H1 (cell line): ENCODE results near the gene CTBP2. TPM values are rescaled to one million over a fixed set of nuclear protein-coding genes. Genes with fewer than 3 reads are reported as not detected.

Experiments used
- CTCF ChIA-PET: fragments of 300-600 bp; sonication (Branson Sonifier 250); formaldehyde crosslinking; loops from one replicate; lab custom pipeline; 2021; ENCODE audit not compliant: partially characterized antibody; lab: Charles Lee
- POLR2A ChIA-PET: fragments of 300-600 bp; sonication (Branson Sonifier 250); formaldehyde crosslinking; loops from one replicate; lab custom pipeline; 2021; ENCODE audit warnings: inconsistent platforms; ENCODE audit not compliant: partially characterized antibody; lab: Charles Lee
- DNase-seq, 2 experiments: peaks; one replicate each; pipeline versions ENCODE4 v3.0.0 to v3.0.0-alpha.2; 2010 to 2022; ENCODE audit warnings: low spot score in 2 of 2, low read depth in 1 of 2, mixed read lengths in 1 of 2
- FAIRE-seq: peaks from 2 replicates; lab custom pipeline; 2011; peaks lifted over from hg19 to GRCh38; lab: Jason Lieb, UNC
- H2AFZ ChIP-seq: 2 replicates; pipeline ENCODE4 v1.8.1; 2012; ENCODE audit warnings: low read length, inconsistent platforms
- H2AK5ac ChIP-seq: 2 replicates; pipeline ENCODE4 v1.6.1; 2013; ENCODE audit warnings: low read depth, low read length
- H2BK120ac ChIP-seq: replicated peaks from 2 replicates; pipeline ENCODE3; 2013; ENCODE audit warnings: low read depth, low read length, inconsistent platforms
- H2BK12ac ChIP-seq: 2 replicates; pipeline ENCODE4 v1.6.1; 2013; ENCODE audit warnings: low read depth, low read length
- H2BK15ac ChIP-seq: 2 replicates; pipeline ENCODE4 v1.6.1; 2013; ENCODE audit warnings: low read length
- H2BK20ac ChIP-seq: 2 replicates; pipeline ENCODE4 v1.6.1; 2013; ENCODE audit warnings: low read length
- H2BK5ac ChIP-seq: 2 replicates; pipeline ENCODE4 v1.6.1; 2013; ENCODE audit warnings: low read depth, low read length
- H3K14ac ChIP-seq: 2 replicates; pipeline ENCODE4 v1.6.1; 2013; ENCODE audit warnings: inconsistent platforms; ENCODE audit not compliant: insufficient read length
- H3K18ac ChIP-seq: 2 replicates; pipeline ENCODE4 v1.6.1; 2013; ENCODE audit warnings: low read length; ENCODE audit errors: extremely low read depth
- H3K23ac ChIP-seq: 2 replicates; pipeline ENCODE4 v1.6.1; 2013; ENCODE audit warnings: inconsistent platforms; ENCODE audit not compliant: insufficient read length
- H3K23me2 ChIP-seq: 2 replicates; pipeline ENCODE4 v1.6.1; 2013; ENCODE audit warnings: low read depth, low read length
- H3K27ac ChIP-seq: 2 replicates; pipeline ENCODE4 v1.6.1; 2011; ENCODE audit warnings: low read depth, low read length, inconsistent platforms
- H3K27me3 ChIP-seq, 4 experiments: replicated peaks in 1 of 4; 1 replicate in 1 of 4; 2 replicates in 3 of 4; pipeline versions ENCODE4 v1.6.1 to v1.8.1; 2011 to 2013; ENCODE audit warnings: low read length in 3 of 4, mild to moderate bottlenecking in 3 of 4, inconsistent platforms in 2 of 4, mixed read lengths in 2 of 4, moderate library complexity in 1 of 4; ENCODE audit not compliant: control insufficient read depth in 3 of 4, insufficient read depth in 3 of 4; ENCODE audit errors: extremely low read depth in 1 of 4
- H3K36me3 ChIP-seq, 4 experiments: 2 replicates each; pipeline versions ENCODE4 v1.6.1 to v1.8.1; 2011 to 2013; ENCODE audit warnings: mild to moderate bottlenecking in 4 of 4, low read length in 3 of 4, moderate library complexity in 2 of 4, control low read depth in 1 of 4, inconsistent platforms in 1 of 4; ENCODE audit not compliant: insufficient read depth in 4 of 4, control insufficient read depth in 2 of 4
- H3K4ac ChIP-seq: replicated peaks from 2 replicates; pipeline ENCODE3; 2013; ENCODE audit warnings: low read length, low read depth, mixed read lengths, inconsistent platforms; ENCODE audit not compliant: insufficient read length
- H3K4me1 ChIP-seq, 4 experiments: replicated peaks in 1 of 4; 1 replicate in 1 of 4; 2 replicates in 3 of 4; pipeline versions ENCODE4 v1.6.1 to v1.8.1; 2011 to 2013; ENCODE audit warnings: low read length in 3 of 4, inconsistent platforms in 2 of 4, mixed read lengths in 1 of 4; ENCODE audit not compliant: insufficient read depth in 4 of 4, control insufficient read depth in 3 of 4
- H3K4me2 ChIP-seq, 2 experiments: 2 replicates each; pipeline versions ENCODE4 v1.6.1 to v1.8.1; 2011 to 2013; ENCODE audit warnings: low read depth in 2 of 2, low read length in 2 of 2, control low read depth in 1 of 2, inconsistent platforms in 1 of 2, mild to moderate bottlenecking in 1 of 2; ENCODE audit not compliant: insufficient read depth in 1 of 2
- H3K4me3 ChIP-seq, 4 experiments: fragments of 200-600, 300-600 bp in 1 of 4; sonication (generic), shearing (Covaris generic), sonication (Bioruptor Twin) in 1 of 4; 2 replicates each; pipeline versions ENCODE4 v1.5.1 to v1.8.1; 2011 to 2016; ENCODE audit warnings: low read length in 4 of 4, low read depth in 3 of 4, control low read depth in 2 of 4, inconsistent platforms in 2 of 4, mild to moderate bottlenecking in 2 of 4, mixed read lengths in 1 of 4, moderate library complexity in 1 of 4; ENCODE audit not compliant: insufficient read depth in 2 of 4; ENCODE audit errors: extremely low read depth in 1 of 4
- H3K56ac ChIP-seq: replicated peaks from 2 replicates; pipeline ENCODE3; 2013; ENCODE audit warnings: low read depth, mild to moderate bottlenecking, mixed read lengths, low read length, inconsistent platforms; ENCODE audit not compliant: insufficient read length
- H3K79me1 ChIP-seq: 2 replicates; pipeline ENCODE4 v1.6.1; 2013; ENCODE audit warnings: low read depth, low read length, control low read depth
- H3K79me2 ChIP-seq, 2 experiments: 2 replicates each; pipeline versions ENCODE4 v1.6.1 to v1.8.1; 2012 to 2013; ENCODE audit warnings: low read length in 2 of 2, mild to moderate bottlenecking in 2 of 2, inconsistent platforms in 1 of 2; ENCODE audit not compliant: insufficient read depth in 2 of 2, control insufficient read depth in 1 of 2
- H3K9ac ChIP-seq, 4 experiments: replicated peaks in 1 of 4; 1 replicate in 1 of 4; 2 replicates in 3 of 4; pipeline versions ENCODE4 v1.6.1 to v1.8.1; 2011 to 2013; ENCODE audit warnings: low read depth in 3 of 4, low read length in 3 of 4, control low read depth in 2 of 4, mild to moderate bottlenecking in 2 of 4, moderate library complexity in 2 of 4, inconsistent platforms in 1 of 4; ENCODE audit errors: extremely low read depth in 1 of 4
- H3K9me3 ChIP-seq, 2 experiments: 2 replicates each; pipeline versions ENCODE4 v1.6.1 to v1.8.1; 2012 to 2013; ENCODE audit warnings: mild to moderate bottlenecking in 2 of 2, moderate library complexity in 2 of 2, control low read depth in 1 of 2, inconsistent platforms in 1 of 2, low read depth in 1 of 2, low read length in 1 of 2, mixed read lengths in 1 of 2; ENCODE audit not compliant: insufficient read depth in 2 of 2
- H4K20me1 ChIP-seq, 2 experiments: replicated peaks in 1 of 2; 2 replicates each; pipeline versions ENCODE3 to v1.8.1; 2011 to 2013; ENCODE audit warnings: inconsistent platforms in 2 of 2, low read length in 2 of 2, mild to moderate bottlenecking in 1 of 2; ENCODE audit not compliant: insufficient read depth in 2 of 2, control insufficient read depth in 1 of 2
- H4K5ac ChIP-seq: 2 replicates; pipeline ENCODE4 v1.6.1; 2013; ENCODE audit warnings: low read length, low read depth, mixed read lengths, inconsistent platforms; ENCODE audit not compliant: insufficient read length
- H4K8ac ChIP-seq: 2 replicates; pipeline ENCODE4 v1.8.0; 2013; ENCODE audit warnings: mild to moderate bottlenecking, moderate library complexity, low read length, inconsistent platforms; ENCODE audit not compliant: insufficient read depth; ENCODE audit errors: extremely low read depth
- H4K91ac ChIP-seq: replicated peaks from 2 replicates; pipeline ENCODE3; 2013; ENCODE audit warnings: low read length, mixed read lengths, inconsistent platforms; ENCODE audit not compliant: insufficient read length
- CHD2 ChIP-seq: IDR thresholded peaks from 2 replicates; pipeline ENCODE4 v1.6.1; 2012; ENCODE audit warnings: low read length, improper control_type of control experiment
- EP300 ChIP-seq, 2 experiments: IDR thresholded peaks; 1 replicate in 1 of 2; 2 replicates in 1 of 2; pipeline ENCODE4 v1.6.1; 2011 to 2012; ENCODE audit warnings: low read depth in 2 of 2, low read length in 2 of 2, mild to moderate bottlenecking in 2 of 2, borderline replicate concordance in 1 of 2, inconsistent platforms in 1 of 2, moderate library complexity in 1 of 2
- KDM4A ChIP-seq: IDR thresholded peaks from one replicate; pipeline ENCODE4 v1.7.1; 2012; ENCODE audit warnings: low read depth, mild to moderate bottlenecking, moderate library complexity, low read length, inconsistent platforms; ENCODE audit not compliant: severe bottlenecking
- PHF8 ChIP-seq: fragments of 200-600 bp; sonication (generic); conservative IDR thresholded peaks from 2 replicates; pipeline ENCODE4 v1.7.1; 2012; ENCODE audit warnings: low read depth, mild to moderate bottlenecking, inconsistent platforms, low read length, moderate library complexity
- RBBP5 ChIP-seq: IDR thresholded peaks from 2 replicates; pipeline ENCODE4 v1.7.1; 2012; ENCODE audit warnings: low read depth, mild to moderate bottlenecking, inconsistent platforms, low read length, moderate library complexity, borderline replicate concordance
- SAP30 ChIP-seq: fragments of 300-600 bp; sonication (generic); IDR thresholded peaks from 2 replicates; pipeline ENCODE4 v1.7.1; 2012; ENCODE audit warnings: low read length, moderate library complexity, mild to moderate bottlenecking, inconsistent platforms; ENCODE audit not compliant: insufficient read depth, insufficient replicate concordance
- SIRT6 ChIP-seq: IDR thresholded peaks from one replicate; pipeline ENCODE4 v1.7.1; 2012; ENCODE audit warnings: low read length, inconsistent platforms
- SIX5 ChIP-seq: IDR thresholded peaks from 2 replicates; pipeline ENCODE4 v1.6.1; 2011; ENCODE audit warnings: mild to moderate bottlenecking, low read depth, low read length
- SP1 ChIP-seq: IDR thresholded peaks from 2 replicates; pipeline ENCODE4 v1.6.1; 2011; ENCODE audit warnings: low read depth, low read length
- WGBS, 2 experiments: shearing (Covaris generic) in 1 of 2; methylation state at CpG; one replicate each; pipeline versions ENCODE4 v1.1.6 to v1.1.7; 2013 to 2015; ENCODE audit warnings: low lambda C conversion rate in 2 of 2, mixed read lengths in 2 of 2, inconsistent platforms in 1 of 2, low coverage in 1 of 2, missing lambda C conversion rate in 1 of 2; ENCODE audit not compliant: insufficient replicate concordance in 2 of 2, insufficient coverage in 1 of 2, insufficient read length in 1 of 2; ENCODE audit errors: extremely low coverage in 1 of 2, missing lambda C conversion rate in 1 of 2; 5-methylcytosine and 5-hydroxymethylcytosine counted together
- polyA plus RNA-seq, 7 experiments: library from polyadenylated mRNA; depleted of rRNA in 3 of 7; stranded (reverse) in 5 of 7; unstranded in 2 of 7; fragments of >200 nt in 5 of 7; fragments of 200-250 nt in 2 of 7; gene quantifications; 1 replicate in 5 of 7; 2 replicates in 1 of 7; 4 replicates in 1 of 7; pipeline versions ENCODE4 v1.2.1 to v1.2.3, GENCODE V29; 2011 to 2013; ENCODE audit warnings: missing spikeins in 2 of 7, mixed read lengths in 2 of 7
- total RNA-seq: library from RNA; stranded (reverse); fragmentation: NEBNext Ultra II Directional; extraction: Animal tissue kit (Norgen Biotek cat#: 25700); gene quantifications from 2 replicates; pipeline ENCODE4 v1.2.1, GENCODE V29; 2021
- TF ChIP-seq, protein P1 (sequence below): IDR thresholded peaks from 2 replicates; pipeline ENCODE4 v1.6.1; 2012; ENCODE audit warnings: inconsistent platforms

CTBP2 gene
- total and polyA plus RNA-seq, 2 of the 8 experiments (the other 6 are each of a cell fraction or from before 2014, with no cell fraction given) = 208 to 221 TPM

DNA sequence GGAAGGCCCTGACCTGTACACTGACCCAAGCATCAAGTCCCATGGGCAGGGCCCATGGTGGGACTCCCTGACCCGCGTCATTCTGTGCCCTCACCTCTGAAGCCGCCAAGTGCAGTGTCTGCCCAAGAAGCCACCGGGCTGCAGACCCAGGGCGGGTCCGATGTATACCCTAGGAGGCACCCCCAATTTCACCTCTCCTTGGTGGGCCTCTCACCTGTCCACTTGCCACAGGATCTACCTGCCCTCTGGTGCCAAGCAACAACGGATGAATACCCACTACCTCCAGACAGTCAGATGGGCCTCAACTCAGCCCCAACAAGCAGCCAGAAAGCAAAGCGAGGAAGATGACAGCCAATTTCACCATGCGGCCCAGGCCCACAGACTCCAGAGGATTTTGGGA, 92.6 kb downstream of the CTBP2 start:
- H3K4me1 ChIP-seq = peaks cover 0 to 31% (median 2%) of the 10 kb centered on the region in 4 experiments; a peak in 5 of 7 replicates
- H3K18ac ChIP-seq = no peak overlapping the region
- H2BK5ac ChIP-seq = no peak overlapping the region
- no peak overlapping the region for H3K14ac ChIP-seq
- FAIRE-seq (no peak), DNase-seq (no peak)
- peaks cover 50 to 66% of the 10 kb centered on the region in 2 experiments for H4K20me1 ChIP-seq
- no peak overlapping the region for H3K27ac ChIP-seq
- no peak overlapping the region for H2BK120ac ChIP-seq
- ChIA-PET CTCF (interaction anchor here (0.9 to 2.9 kb wide), 4 partner anchors 11 to 51 kb away, joined by 3 to 10 read pairs (median 4); no protein-coding TSS in a partner anchor), POLR2A (interaction anchor here (1.4 kb wide), 1 partner anchor 16 kb away, joined by 3 read pairs; no protein-coding TSS in a partner anchor)
- no peak overlapping the region for H4K91ac ChIP-seq
- H3K9me3 ChIP-seq = no peaks in the 10 kb centered on the region
- H3K27me3 ChIP-seq = no peaks in the 10 kb centered on the region
- H2BK20ac ChIP-seq = no peak overlapping the region
- H4K8ac ChIP-seq = no peak overlapping the region; the same call in 1 of the 2 replicates
- H2BK15ac ChIP-seq = no peak overlapping the region
- H3K79me1 ChIP-seq = peaks cover 16% of the 10 kb centered on the region
- H2AK5ac ChIP-seq = no peak overlapping the region
- peaks cover 4 to 38% (median 8%) of the 10 kb centered on the region in 4 experiments; a peak in 6 of 8 replicates for H3K36me3 ChIP-seq
- no peak overlapping the region for H3K23ac ChIP-seq
- no peak overlapping the region for H3K4ac ChIP-seq
- H4K5ac ChIP-seq = no peak overlapping the region
- no peak overlapping the region for H3K56ac ChIP-seq
- H3K23me2 ChIP-seq = no peaks in the 10 kb centered on the region
- TF ChIP-seq SIRT6 (no peak), SAP30 (no peak), PHF8 (no peak), RBBP5 (no peak), KDM4A (no peak), SIX5 (no peak), SP1 (no peak), CHD2 (no peak), EP300 (IDR thresholded peaks at IDR 0.05; ENCODE audit: borderline replicate concordance in 1 of 2, low read depth in 2 of 2, low read length in 2 of 2) (no peak)
- TF ChIP-seq, protein P1, sequence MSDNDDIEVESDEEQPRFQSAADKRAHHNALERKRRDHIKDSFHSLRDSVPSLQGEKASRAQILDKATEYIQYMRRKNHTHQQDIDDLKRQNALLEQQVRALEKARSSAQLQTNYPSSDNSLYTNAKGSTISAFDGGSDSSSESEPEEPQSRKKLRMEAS = no peak
- WGBS, 2 experiments = 87% methylated on average over 9 of the region's 9 CpGs; no CpG with 5 or more reads in 1 of the 2 experiments
- H3K4me3 ChIP-seq = no peak overlapping the region
- H2BK12ac ChIP-seq = no peak overlapping the region
- H2AFZ ChIP-seq = no peak overlapping the region
- no peak overlapping the region for H3K9ac ChIP-seq
- H3K4me2 ChIP-seq = no peak overlapping the region
- peaks cover 3 to 100% of the 10 kb centered on the region in 2 experiments for H3K79me2 ChIP-seq
